HG03095 (cell line): ENCODE measurements around the gene SFRP5.

Experiments
- ATAC-seq: cut with Tn5 transposase; IDR thresholded peaks from one replicate; pipeline ENCODE4 v1.9.1; 2021; ENCODE audit warnings: moderate library complexity; ENCODE audit not compliant: unreplicated experiment

The SFRP5 gene

DNA sequence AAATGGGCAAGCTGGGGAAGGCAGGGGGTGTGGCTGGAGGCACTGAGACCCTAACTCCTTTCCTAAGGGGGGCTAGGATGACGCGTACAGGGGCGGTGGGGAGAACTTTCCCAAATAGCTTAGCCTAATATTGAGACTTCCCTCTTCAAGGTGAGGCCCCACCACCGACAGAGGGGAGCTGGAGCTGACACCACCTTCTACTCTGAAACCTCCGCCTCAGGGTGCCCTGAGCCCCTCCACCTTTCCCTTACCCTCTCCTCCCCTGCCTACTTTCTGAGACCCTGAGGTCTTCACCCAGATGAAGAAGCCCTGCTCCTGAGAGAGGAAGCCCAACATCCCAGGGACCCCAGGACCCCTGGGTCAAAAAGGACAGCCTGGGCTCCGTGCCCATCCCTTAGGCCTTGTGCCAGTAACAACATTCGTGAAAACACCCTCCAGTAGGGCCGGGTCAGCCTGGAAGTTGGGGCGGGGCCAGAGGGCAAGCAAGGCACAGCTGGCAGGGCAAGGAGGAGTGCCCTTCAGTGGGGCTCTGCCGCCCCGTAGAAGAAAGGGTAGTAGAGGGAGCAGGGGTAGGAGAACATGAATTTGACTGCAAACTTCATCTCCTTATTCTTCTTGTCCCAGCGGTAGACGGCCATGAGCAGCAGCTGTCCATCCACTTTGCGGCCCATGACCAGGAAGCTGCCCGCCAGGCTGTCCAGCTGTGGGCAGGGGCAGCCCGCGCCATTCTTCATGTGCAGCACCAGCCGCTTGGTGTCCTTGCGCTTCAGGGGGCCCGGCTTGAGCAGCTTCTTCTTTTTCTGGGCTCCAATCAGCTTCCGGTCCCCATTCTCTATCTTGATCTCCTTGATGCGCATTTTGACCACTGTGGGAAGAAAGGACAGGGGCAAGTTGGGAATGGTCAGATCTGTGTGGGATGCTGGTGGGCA, 4.5 kb downstream of the SFRP5 start:
- ATAC-seq, result no peak

GRCh38 chr10:97766106-97766810, 5.5 kb downstream of the SFRP5 start:
- no peak for ATAC-seq

GRCh38 chr10:97765201-97765600, 6.6 kb downstream of the SFRP5 start:
- no peak for ATAC-seq

DNA sequence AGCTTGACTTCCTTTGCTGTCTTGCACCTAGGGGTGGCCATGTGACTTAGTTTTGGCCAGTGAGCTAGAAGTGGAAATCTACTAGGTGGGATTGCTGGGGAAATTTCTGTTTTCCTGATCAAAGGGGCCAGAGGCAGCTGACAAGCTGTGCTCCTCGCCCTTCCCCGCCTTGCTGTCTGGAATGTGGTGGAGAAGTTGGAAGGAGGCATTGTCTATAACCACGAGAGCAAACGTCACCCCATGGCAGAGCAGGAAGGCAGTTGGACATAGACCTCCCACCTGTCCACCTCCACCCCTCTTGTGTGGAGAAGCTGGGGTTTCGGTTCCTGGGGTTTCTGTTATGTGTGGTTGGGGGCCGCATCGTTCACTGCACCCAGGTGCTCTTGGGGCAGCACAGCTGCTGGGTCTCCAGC, 7.3 kb downstream of the SFRP5 start:
- ATAC-seq, result no peak

- no peak for ATAC-seq
Observed at GRCh38 chr10:97763947-97764346, 7.9 kb downstream of the SFRP5 start.

DNA sequence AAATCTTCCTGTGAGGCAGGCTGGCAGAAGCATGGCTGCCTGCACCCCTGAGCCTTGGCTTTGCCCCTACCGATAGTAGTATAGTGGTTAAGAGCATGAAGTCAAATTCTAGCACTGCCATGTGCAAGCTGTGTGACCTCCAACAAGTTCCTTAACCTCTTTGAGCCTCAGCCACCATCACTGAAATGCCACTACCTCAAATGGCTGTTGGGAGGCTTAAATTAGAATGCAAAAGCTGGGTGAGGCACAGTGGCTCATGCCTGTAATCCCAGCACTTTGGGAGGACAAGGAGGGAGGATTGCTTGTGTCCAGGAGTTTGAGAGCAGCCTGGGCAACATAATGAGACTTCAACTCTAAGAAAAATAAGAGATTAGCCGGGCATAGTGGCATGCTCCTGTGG, 8.4 kb downstream of the SFRP5 start:
- no peak for ATAC-seq

GRCh38 chr10:97762816-97763215, 9.0 kb downstream of the SFRP5 start:
- no peak for ATAC-seq

DNA sequence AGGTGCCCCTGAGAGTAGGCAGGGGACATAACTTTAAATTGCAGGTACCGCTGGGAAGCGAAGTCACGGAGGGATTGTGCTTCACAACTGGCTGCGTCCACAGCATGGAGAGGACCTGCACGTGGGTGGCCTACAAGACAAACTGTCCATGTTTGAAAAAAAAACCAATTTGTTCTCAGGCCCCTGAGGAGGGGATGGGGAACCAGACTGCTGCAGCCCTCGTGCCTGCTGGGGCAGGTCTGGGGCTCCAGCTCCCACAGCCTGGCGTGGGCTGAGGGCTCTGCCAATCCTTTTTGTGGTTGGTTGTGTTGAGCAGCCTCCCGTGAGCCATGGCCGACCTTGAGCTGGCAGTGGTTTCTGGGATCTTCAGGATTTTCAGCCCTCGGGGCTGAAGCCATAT, 9.7 kb downstream of the SFRP5 start:
- ATAC-seq, result no peak

DNA sequence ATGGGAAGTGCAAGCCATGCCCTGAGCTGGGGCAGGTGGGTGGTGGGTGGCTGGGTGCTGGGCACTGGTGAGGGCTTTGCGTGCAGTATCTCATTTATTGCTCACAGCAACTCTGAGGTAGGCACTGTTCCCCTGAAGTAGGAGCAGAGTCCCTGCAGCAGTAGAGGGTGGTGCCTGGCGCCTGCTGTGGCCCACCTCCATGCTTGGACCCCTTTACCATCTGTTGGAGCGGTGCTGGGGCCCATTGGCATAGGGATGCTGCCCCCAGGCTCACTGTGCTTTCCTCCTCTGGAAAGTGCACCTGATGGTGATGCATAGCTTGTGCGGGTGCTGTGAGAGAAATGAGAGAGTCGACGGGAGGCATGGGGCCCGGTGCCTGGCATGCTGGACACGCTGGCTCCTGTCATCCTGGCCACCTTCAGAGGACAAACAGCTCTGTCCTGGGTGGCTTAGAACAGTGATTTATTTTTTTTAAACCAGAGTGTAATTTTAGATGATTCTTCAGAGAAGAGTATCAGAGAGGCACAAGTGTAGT, 10.4 kb downstream of the SFRP5 start:
- no peak for ATAC-seq

DNA sequence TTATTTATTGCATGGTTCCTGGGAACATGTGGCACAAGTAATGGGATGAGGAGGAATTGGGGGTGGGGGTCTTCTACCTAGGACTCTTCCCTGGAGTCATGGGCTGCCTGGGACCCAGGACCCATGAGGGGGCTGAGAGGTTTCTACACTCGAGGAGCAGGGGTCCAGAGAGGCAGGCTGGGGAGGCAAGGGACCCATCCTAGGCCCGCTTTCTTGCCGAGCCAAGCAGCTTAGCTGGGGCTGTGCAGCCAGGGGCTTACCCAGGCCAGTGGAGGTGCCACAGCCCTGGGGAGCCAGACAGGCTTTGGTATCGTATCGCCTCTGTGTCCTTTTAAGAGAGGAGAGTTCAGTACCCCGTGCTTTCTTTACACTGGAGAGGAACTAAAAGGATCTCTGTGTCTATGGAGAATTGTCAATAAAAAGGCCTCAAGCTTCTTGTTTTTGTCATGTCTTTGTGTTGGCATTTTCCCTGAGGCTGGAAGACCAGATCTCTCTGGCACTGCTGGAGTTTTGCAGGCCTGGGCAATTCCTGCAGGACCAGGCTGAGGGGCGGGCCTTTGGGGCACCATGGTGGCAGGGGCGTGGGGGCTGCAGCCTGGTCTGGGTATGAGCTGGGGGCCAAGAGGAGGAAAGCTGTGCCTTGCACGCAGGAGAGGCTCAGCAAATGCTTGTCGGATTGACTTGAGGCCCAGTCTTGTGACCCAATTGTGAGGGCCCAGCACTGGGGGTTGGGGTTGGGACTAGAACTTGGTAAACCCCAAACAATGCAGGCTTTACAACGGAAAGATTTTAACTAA, 11.1 kb downstream of the SFRP5 start:
- no peak for ATAC-seq

DNA sequence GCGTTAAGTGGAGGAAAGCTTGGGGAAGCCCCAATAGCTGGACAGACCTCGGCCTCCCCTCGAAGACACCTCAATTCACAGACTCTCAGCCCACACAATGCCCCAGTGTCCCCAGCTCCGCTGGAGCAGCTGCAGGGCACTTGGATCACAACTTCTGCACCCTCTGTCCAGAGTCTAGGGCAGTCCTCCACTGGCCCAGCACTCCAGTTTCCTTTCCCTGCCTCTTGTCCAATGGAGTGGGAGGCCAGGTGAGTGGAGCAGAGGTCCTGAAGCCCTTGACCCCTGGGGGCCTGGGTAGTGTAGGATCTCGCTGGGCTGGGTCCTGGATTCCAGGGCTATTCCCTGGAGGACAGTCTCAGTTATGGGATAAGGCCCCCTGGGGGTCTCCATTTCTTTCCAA, 11.9 kb downstream of the SFRP5 start:
- no peak for ATAC-seq

DNA sequence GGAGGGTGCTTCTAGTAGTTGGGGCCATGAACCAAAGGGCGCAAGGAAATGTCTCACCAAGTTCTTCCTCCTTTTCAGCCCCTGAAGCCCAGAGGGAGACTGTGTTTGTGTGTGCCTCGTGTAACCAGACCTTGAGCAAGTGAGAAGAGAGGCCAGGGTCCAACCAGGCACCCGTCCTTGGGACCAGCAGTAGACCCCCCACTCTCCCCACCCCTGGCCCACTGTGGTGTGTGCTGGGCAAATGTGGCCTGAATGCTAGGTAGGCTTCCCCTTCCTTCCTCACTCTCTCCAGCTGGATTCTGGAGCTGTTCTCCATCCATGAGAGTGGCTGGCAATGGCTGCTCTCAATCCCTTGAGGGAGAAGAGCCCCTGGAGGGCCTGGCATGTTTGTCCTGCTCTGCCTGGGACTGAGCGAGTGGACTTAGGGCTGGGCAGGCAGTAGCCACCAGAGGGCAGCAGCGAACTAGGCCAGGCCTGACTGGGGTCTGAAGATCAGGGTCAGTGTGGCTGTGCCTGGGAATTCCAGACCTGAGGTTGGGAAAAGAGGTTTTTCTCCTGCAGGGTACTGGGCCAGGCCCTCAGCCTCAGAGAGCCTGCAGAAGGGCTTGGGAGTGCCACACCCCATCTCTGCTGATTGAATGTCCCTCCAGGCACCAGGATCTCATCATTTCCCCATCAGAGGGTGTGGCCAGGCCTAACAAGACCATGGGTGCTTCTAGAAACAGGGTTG, 12.5 kb downstream of the SFRP5 start:
- no peak for ATAC-seq

DNA sequence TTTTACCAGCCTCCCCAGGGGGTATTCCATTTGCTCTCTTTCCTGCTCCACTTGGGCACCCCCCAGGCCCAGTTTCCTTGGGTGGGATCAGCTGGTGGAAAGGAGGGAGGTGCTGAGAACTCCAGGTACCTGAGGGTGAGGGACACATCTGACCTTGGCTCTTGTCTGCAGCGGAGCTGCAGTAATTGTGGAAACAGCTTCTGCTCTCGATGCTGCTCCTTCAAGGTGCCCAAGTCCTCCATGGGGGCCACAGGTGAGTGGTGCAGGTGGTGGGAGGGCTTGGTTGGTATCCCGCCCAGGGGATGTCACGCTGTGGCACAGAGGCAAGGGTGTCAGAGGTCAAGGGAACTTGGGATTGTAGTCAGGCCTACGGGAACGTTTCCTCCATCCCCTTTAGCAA, 14.3 kb downstream of the SFRP5 start:
- no peak for ATAC-seq

GRCh38 chr10:97755718-97756117, 16.1 kb downstream of the SFRP5 start:
- ATAC-seq, result no peak

- ATAC-seq, result no peak
Observed at GRCh38 chr10:97754726-97755125, 17.1 kb downstream of the SFRP5 start.

GRCh38 chr10:97752956-97753355, 18.8 kb downstream of the SFRP5 start:
- ATAC-seq, result no peak

- ATAC-seq, result no peak
Observed at GRCh38 chr10:97748116-97748515, 23.7 kb downstream of the SFRP5 start.

- ATAC-seq, result no peak
Observed at GRCh38 chr10:97747573-97747972, 24.2 kb downstream of the SFRP5 start.

- no peak for ATAC-seq
Observed at GRCh38 chr10:97744405-97745035, 27.3 kb downstream of the SFRP5 start.
